ENCODE measurements around the gene CR1.
"Not testable (repeated sequence)": the region's sequence is repeated elsewhere in the genome, so short reads cannot be mapped to it uniquely, and the experiment has no call there.

The CR1 gene

GRCh38 chr1:207463021-207463420, 32.9 kb upstream of the CR1 start:
- no peaks in the 10 kb centered on the region for H3K27me3 ChIP-seq
- H3K9ac ChIP-seq, result no peak overlapping the region
- no peak overlapping the region for H3K4me2 ChIP-seq
- peaks cover 0 to 5% (median 0%) of the 10 kb centered on the region in 10 experiments; a peak in 6 of 20 replicates for H3K4me1 ChIP-seq
- H4K20me1 ChIP-seq, result no peaks in the 10 kb centered on the region
- no peaks in the 10 kb centered on the region for H3K9me3 ChIP-seq (replicated peaks in 1 of 11)
- no peak for TF ChIP-seq Cebpa-rat (IDR thresholded peaks at IDR 0.05)
- no peak overlapping the region for H3K4me3 ChIP-seq
- no peaks in the 10 kb centered on the region for H3K36me3 ChIP-seq
- H3K27ac ChIP-seq, result no peak overlapping the region

GRCh38 chr1:207463571-207463970, 32.4 kb upstream of the CR1 start:
- TF ChIP-seq Cebpa-rat (IDR thresholded peaks at IDR 0.05), result no peak
- H3K4me1 ChIP-seq, result no peaks in the 10 kb centered on the region
- no peaks in the 10 kb centered on the region for H3K36me3 ChIP-seq
- H4K20me1 ChIP-seq, result no peaks in the 10 kb centered on the region
- no peak overlapping the region for H3K9ac ChIP-seq
- H3K27ac ChIP-seq, result no peak overlapping the region
- no peak overlapping the region for H3K4me3 ChIP-seq
- H3K4me2 ChIP-seq, result no peak overlapping the region
- H3K27me3 ChIP-seq, result no peaks in the 10 kb centered on the region
- no peaks in the 10 kb centered on the region for H3K9me3 ChIP-seq (replicated peaks in 1 of 11)

GRCh38 chr1:207470927-207471326, 25.0 kb upstream of the CR1 start:
- TF ChIP-seq Cebpa-rat (IDR thresholded peaks at IDR 0.05), result no peak
- H3K27me3 ChIP-seq, result no peaks in the 10 kb centered on the region
- H3K4me2 ChIP-seq, result no peak overlapping the region
- H4K20me1 ChIP-seq, result no peaks in the 10 kb centered on the region
- H3K27ac ChIP-seq, result no peak overlapping the region
- no peak overlapping the region for H3K4me3 ChIP-seq
- H3K9ac ChIP-seq, result no peak overlapping the region
- H3K9me3 ChIP-seq (replicated peaks in 1 of 11), result no peaks in the 10 kb centered on the region
- no peaks in the 10 kb centered on the region for H3K4me1 ChIP-seq
- H3K36me3 ChIP-seq, result no peaks in the 10 kb centered on the region

GRCh38 chr1:207474210-207474609, 21.7 kb upstream of the CR1 start:
- Histone ChIP-seq H3K4me1 (no peaks in the 10 kb centered on the region), H3K27ac (no peak overlapping the region), H3K9ac (no peak overlapping the region), H3K4me2 (no peak overlapping the region), H3K36me3 (no peaks in the 10 kb centered on the region), H3K9me3 (replicated peaks in 1 of 11) (no peaks in the 10 kb centered on the region), H4K20me1 (no peaks in the 10 kb centered on the region), H3K4me3 (no peak overlapping the region), H3K27me3 (no peaks in the 10 kb centered on the region)
- TF ChIP-seq Cebpa-rat (IDR thresholded peaks at IDR 0.05), result no peak

GRCh38 chr1:207486198-207486597, 9.8 kb upstream of the CR1 start:
- H3K27me3 ChIP-seq, result no peaks in the 10 kb centered on the region
- TF ChIP-seq Cebpa-rat (IDR thresholded peaks at IDR 0.05), result no peak
- no peaks in the 10 kb centered on the region for H3K4me1 ChIP-seq
- no peaks in the 10 kb centered on the region for H3K36me3 ChIP-seq
- no peak overlapping the region for H3K4me3 ChIP-seq
- H3K27ac ChIP-seq, result no peak overlapping the region
- H4K20me1 ChIP-seq, result no peaks in the 10 kb centered on the region
- no peak overlapping the region for H3K4me2 ChIP-seq
- H3K9me3 ChIP-seq (replicated peaks in 1 of 11), result no peaks in the 10 kb centered on the region
- no peak overlapping the region for H3K9ac ChIP-seq

- no peak for TF ChIP-seq Cebpa-rat (IDR thresholded peaks at IDR 0.05)
- no peaks in the 10 kb centered on the region for H3K9me3 ChIP-seq (replicated peaks in 1 of 11)
- no peak overlapping the region for H3K4me3 ChIP-seq
- no peaks in the 10 kb centered on the region for H3K36me3 ChIP-seq
- H3K9ac ChIP-seq, result no peak overlapping the region
- H3K4me2 ChIP-seq, result no peak overlapping the region
- no peaks in the 10 kb centered on the region for H3K27me3 ChIP-seq
- no peak overlapping the region for H3K27ac ChIP-seq
- no peaks in the 10 kb centered on the region for H3K4me1 ChIP-seq
- H4K20me1 ChIP-seq, result no peaks in the 10 kb centered on the region
Observed at GRCh38 chr1:207487636-207488035, 8.3 kb upstream of the CR1 start.

GRCh38 chr1:207493212-207493611, 2.7 kb upstream of the CR1 start:
- Histone ChIP-seq H3K4me2 (no peak overlapping the region), H3K27ac (no peak overlapping the region), H3K9ac (no peak overlapping the region), H3K27me3 (no peaks in the 10 kb centered on the region), H3K4me1 (peaks cover 0 to 19% (median 3%) of the 10 kb centered on the region in 10 experiments; a peak in 7 of 20 replicates), H3K36me3 (no peaks in the 10 kb centered on the region), H3K9me3 (replicated peaks in 1 of 11) (peaks cover 0 to 6% (median 0%) of the 10 kb centered on the region in 11 experiments; a peak in 3 of 22 replicates), H4K20me1 (no peaks in the 10 kb centered on the region), H3K4me3 (no peak overlapping the region)
- no peak for TF ChIP-seq Cebpa-rat (IDR thresholded peaks at IDR 0.05)

GRCh38 chr1:207494171-207494570, 1.8 kb upstream of the CR1 start:
- no peaks in the 10 kb centered on the region for H3K36me3 ChIP-seq
- H3K4me1 ChIP-seq, result peaks cover 0 to 19% (median 3%) of the 10 kb centered on the region in 10 experiments; a peak in 7 of 20 replicates
- TF ChIP-seq Cebpa-rat (IDR thresholded peaks at IDR 0.05), result no peak
- no peak overlapping the region for H3K27ac ChIP-seq
- no peak overlapping the region for H3K4me2 ChIP-seq
- no peak overlapping the region for H3K4me3 ChIP-seq
- H3K9ac ChIP-seq, result no peak overlapping the region
- no peaks in the 10 kb centered on the region for H3K27me3 ChIP-seq
- H3K9me3 ChIP-seq (replicated peaks in 1 of 11), result peaks cover 0 to 6% (median 0%) of the 10 kb centered on the region in 11 experiments; a peak in 3 of 22 replicates
- H4K20me1 ChIP-seq, result no peaks in the 10 kb centered on the region

- H3K9me3 ChIP-seq (replicated peaks in 1 of 11); H3K9ac ChIP-seq; H3K27ac ChIP-seq; H3K36me3 ChIP-seq; H4K20me1 ChIP-seq; H3K27me3 ChIP-seq; H3K4me3 ChIP-seq: not testable (repeated sequence)
- Histone ChIP-seq H3K4me2 (peak overlapping the region in 2 of 11 experiments; percentile 57 to 59; a peak in 1 of 22 replicates), H3K4me1 (peaks cover 0 to 19% (median 3%) of the 10 kb centered on the region in 10 experiments; a peak in 7 of 20 replicates)
Observed at GRCh38 chr1:207495281-207495680, 676 bp upstream of the CR1 start.

- Histone ChIP-seq H3K36me3 (no peaks in the 10 kb centered on the region), H3K27me3 (no peaks in the 10 kb centered on the region), H3K27ac (no peak overlapping the region), H3K9me3 (replicated peaks in 1 of 11) (peaks cover 0 to 6% (median 0%) of the 10 kb centered on the region in 11 experiments; a peak in 3 of 22 replicates), H3K4me2 (peak overlapping the region in 2 of 11 experiments; percentile 31 to 57; a peak in 3 of 22 replicates), H3K4me1 (peaks cover 0 to 19% (median 3%) of the 10 kb centered on the region in 10 experiments; a peak in 7 of 20 replicates), H3K4me3 (no peak overlapping the region), H3K9ac (peak overlapping the region in 1 of 11 experiments; percentile 13; a peak in 1 of 22 replicates), H4K20me1 (no peaks in the 10 kb centered on the region)
- TF ChIP-seq Cebpa-rat (IDR thresholded peaks at IDR 0.05), result no peak
Observed at GRCh38 chr1:207497941-207498340, 2.0 kb downstream of the CR1 start.
